KG1 (cell line): Measurements from ENCODE around the gene STT3B.

Experiments used
- DNase-seq: peaks from one replicate; lab custom pipeline; 2025; lab: John Stamatoyannopoulos, UW

The STT3B gene

GRCh38 chr3:31552103-31552502 lies 19.4 kb downstream of the STT3B start:
- DNase-seq, result no peak

GRCh38 chr3:31553258-31553657 lies 20.5 kb downstream of the STT3B start:
- DNase-seq, result no peak

- DNase-seq, result no peak
Measured at GRCh38 chr3:31555204-31555603, 22.5 kb downstream of the STT3B start.

- no peak for DNase-seq
Measured at GRCh38 chr3:31559872-31560534, 27.3 kb downstream of the STT3B start.

- DNase-seq, result no peak
Measured at GRCh38 chr3:31561891-31562290, 29.2 kb downstream of the STT3B start.

- no peak for DNase-seq
Measured at GRCh38 chr3:31562525-31562924, 29.8 kb downstream of the STT3B start.

- DNase-seq, result no peak
Measured at GRCh38 chr3:31565288-31565687, 32.6 kb downstream of the STT3B start.

- DNase-seq, result no peak
Measured at GRCh38 chr3:31567036-31567435, 34.3 kb downstream of the STT3B start.

GRCh38 chr3:31568649-31569048 lies 35.9 kb downstream of the STT3B start:
- no peak for DNase-seq

- no peak for DNase-seq
Measured at GRCh38 chr3:31571325-31571724, 38.6 kb downstream of the STT3B start.

- no peak for DNase-seq
Measured at GRCh38 chr3:31572236-31573004, 39.7 kb downstream of the STT3B start.

- no peak for DNase-seq
Measured at GRCh38 chr3:31573036-31573779, 40.5 kb downstream of the STT3B start.

- no peak for DNase-seq
Measured at GRCh38 chr3:31575448-31575847, 42.7 kb downstream of the STT3B start.

GRCh38 chr3:31576521-31576920 lies 43.8 kb downstream of the STT3B start:
- no peak for DNase-seq

- no peak for DNase-seq
Measured at GRCh38 chr3:31577232-31577631, 44.5 kb downstream of the STT3B start.

GRCh38 chr3:31579828-31580227 lies 47.1 kb downstream of the STT3B start:
- DNase-seq, result no peak

- no peak for DNase-seq
Measured at GRCh38 chr3:31580645-31581044, 47.9 kb downstream of the STT3B start.

- no peak for DNase-seq
Measured at GRCh38 chr3:31581660-31582059, 48.9 kb downstream of the STT3B start.

- no peak for DNase-seq
Measured at GRCh38 chr3:31589228-31589627, 56.5 kb downstream of the STT3B start.

- DNase-seq, result no peak
Measured at GRCh38 chr3:31590650-31591049, 57.9 kb downstream of the STT3B start.

GRCh38 chr3:31592764-31593163 lies 60.0 kb downstream of the STT3B start:
- no peak for DNase-seq

GRCh38 chr3:31596176-31596575 lies 63.5 kb downstream of the STT3B start:
- DNase-seq, result no peak

- no peak for DNase-seq
Measured at GRCh38 chr3:31600431-31600830, 67.7 kb downstream of the STT3B start.
